Cardiac muscle cell (in vitro differentiated cells and primary cell): ENCODE results near the gene CDC42SE1. TPM values are rescaled to one million over a fixed set of nuclear protein-coding genes. Genes with fewer than 3 reads are reported as not detected.

ENCODE experiments used
- DNase-seq, 2 donors: peaks; one replicate each; pipeline versions ENCODE4 v3.0.0 to v3.0.0-alpha.2; 2010 to 2017; ENCODE audit warnings: low read depth in 1 of 2, low spot score in 1 of 2
- H3K27ac ChIP-seq: fragments of 200-600 bp; sonication (generic); 2 replicates; pipeline ENCODE4 v1.5.1; 2016
- H3K27me3 ChIP-seq: fragments of 200-600 bp; sonication (generic); 2 replicates; pipeline ENCODE4 v1.6.0; 2016; ENCODE audit warnings: control low read depth
- H3K36me3 ChIP-seq: fragments of 200-600 bp; sonication (generic); 2 replicates; pipeline ENCODE4 v1.5.1; 2016; ENCODE audit warnings: control low read depth
- H3K4me1 ChIP-seq: fragments of 200-600 bp; sonication (generic); 2 replicates; pipeline ENCODE4 v1.8.1; 2017; ENCODE audit warnings: low read depth, mild to moderate bottlenecking, mixed run types
- H3K4me3 ChIP-seq: fragments of 200-600 bp; sonication (generic); 2 replicates; pipeline ENCODE4 v1.5.1; 2016; ENCODE audit warnings: mild to moderate bottlenecking
- H3K9me3 ChIP-seq: fragments of 200-600 bp; sonication (generic); 2 replicates; pipeline ENCODE4 v1.5.1; 2017; ENCODE audit warnings: low read depth, mild to moderate bottlenecking, control low read depth
- CTCF ChIP-seq: IDR thresholded peaks from 2 replicates; pipeline ENCODE4 v1.5.1; 2012; ENCODE audit warnings: low read depth, mild to moderate bottlenecking, low read length
- polyA plus RNA-seq: library from polyadenylated mRNA; unstranded; fragments of >200 nt; fragmentation: Nextera tagmentation; extraction: Ambion mirVana; gene quantifications from 2 replicates; pipeline ENCODE4 v1.2.1, GENCODE V29; 2016
- total RNA-seq: library from RNA; depleted of rRNA; stranded (reverse); fragments of >200 nt; gene quantifications from 2 replicates; pipeline ENCODE4 v1.2.3, GENCODE V29; 2016

CDC42SE1 gene
- total and polyA plus RNA-seq, 2 experiments from 2014 or later: 24.0 to 49.3 TPM

- DNase-seq: no peak
- H3K4me3 ChIP-seq: no peak overlapping the region
- no peaks in the 10 kb centered on the region for H3K9me3 ChIP-seq
- H3K36me3 ChIP-seq: no peaks in the 10 kb centered on the region
- no peak for TF ChIP-seq CTCF
- H3K27me3 ChIP-seq: no peaks in the 10 kb centered on the region
- peaks cover 57% of the 10 kb centered on the region for H3K4me1 ChIP-seq
- H3K27ac ChIP-seq: no peak overlapping the region
Measured at GRCh38 chr1:151010346-151010726, 49.1 kb downstream of the CDC42SE1 start.

- no peak for DNase-seq
- no peak overlapping the region for H3K27ac ChIP-seq
- no peak for TF ChIP-seq CTCF
- H3K4me3 ChIP-seq: peak overlapping the region; percentile 59
- H3K9me3 ChIP-seq: no peaks in the 10 kb centered on the region
- H3K27me3 ChIP-seq: no peaks in the 10 kb centered on the region
- no peaks in the 10 kb centered on the region for H3K36me3 ChIP-seq
- H3K4me1 ChIP-seq: peaks cover 62% of the 10 kb centered on the region
Measured at GRCh38 chr1:151009674-151010345, 49.6 kb downstream of the CDC42SE1 start.

- Histone ChIP-seq H3K4me1 (peaks cover 61% of the 10 kb centered on the region), H3K27ac (peak overlapping the region; percentile 38), H3K36me3 (no peaks in the 10 kb centered on the region), H3K9me3 (no peaks in the 10 kb centered on the region), H3K27me3 (no peaks in the 10 kb centered on the region), H3K4me3 (peak overlapping the region; percentile 59)
- DNase-seq: peak in 1 of 2 donors; percentile 31
- no peak for TF ChIP-seq CTCF
Measured at GRCh38 chr1:151009206-151009587, 50.2 kb downstream of the CDC42SE1 start.

GRCh38 chr1:151008244-151009205 lies 50.9 kb downstream of the CDC42SE1 start, which contains the start of gene PRUNE1:
Gene PRUNE1, plus strand, starts transcription at chr1:151008449. Its CDS starts 184 bp downstream, at chr1:151008633.
- H3K9me3 ChIP-seq: no peaks in the 10 kb centered on the region
- peaks cover 55% of the 10 kb centered on the region for H3K4me1 ChIP-seq
- TF ChIP-seq CTCF: no peak
- peak within 1 kb of the TSS; percentile 59 for H3K4me3 ChIP-seq
- no peaks in the 10 kb centered on the region for H3K27me3 ChIP-seq
- DNase-seq: peak; percentile 97 to 98
- no peaks in the 10 kb centered on the region for H3K36me3 ChIP-seq
- peak within 1 kb of the TSS; percentile 56 for H3K27ac ChIP-seq

- no peaks in the 10 kb centered on the region for H3K27me3 ChIP-seq
- peak overlapping the region; percentile 59 for H3K4me3 ChIP-seq
- peak overlapping the region; percentile 56 for H3K27ac ChIP-seq
- H3K36me3 ChIP-seq: no peaks in the 10 kb centered on the region
- TF ChIP-seq CTCF: no peak
- DNase-seq: no peak
- peaks cover 49% of the 10 kb centered on the region for H3K4me1 ChIP-seq
- H3K9me3 ChIP-seq: no peaks in the 10 kb centered on the region
Measured at GRCh38 chr1:151007853-151008243, 51.6 kb downstream of the CDC42SE1 start.
